Activated effector memory CD4-positive, alpha-beta T cell treated with Interleukin-2 at 50 U/mL for 16 hours (primary cell): ENCODE measurements around the gene SMAD7.
A peak's percentile ranks its signal among the peaks of the same experiment; 100 is the strongest.

Experiments
- DNase-seq: peaks from one replicate; pipeline ENCODE4 v3.0.0-alpha.2; 2020

SMAD7 gene

DNA sequence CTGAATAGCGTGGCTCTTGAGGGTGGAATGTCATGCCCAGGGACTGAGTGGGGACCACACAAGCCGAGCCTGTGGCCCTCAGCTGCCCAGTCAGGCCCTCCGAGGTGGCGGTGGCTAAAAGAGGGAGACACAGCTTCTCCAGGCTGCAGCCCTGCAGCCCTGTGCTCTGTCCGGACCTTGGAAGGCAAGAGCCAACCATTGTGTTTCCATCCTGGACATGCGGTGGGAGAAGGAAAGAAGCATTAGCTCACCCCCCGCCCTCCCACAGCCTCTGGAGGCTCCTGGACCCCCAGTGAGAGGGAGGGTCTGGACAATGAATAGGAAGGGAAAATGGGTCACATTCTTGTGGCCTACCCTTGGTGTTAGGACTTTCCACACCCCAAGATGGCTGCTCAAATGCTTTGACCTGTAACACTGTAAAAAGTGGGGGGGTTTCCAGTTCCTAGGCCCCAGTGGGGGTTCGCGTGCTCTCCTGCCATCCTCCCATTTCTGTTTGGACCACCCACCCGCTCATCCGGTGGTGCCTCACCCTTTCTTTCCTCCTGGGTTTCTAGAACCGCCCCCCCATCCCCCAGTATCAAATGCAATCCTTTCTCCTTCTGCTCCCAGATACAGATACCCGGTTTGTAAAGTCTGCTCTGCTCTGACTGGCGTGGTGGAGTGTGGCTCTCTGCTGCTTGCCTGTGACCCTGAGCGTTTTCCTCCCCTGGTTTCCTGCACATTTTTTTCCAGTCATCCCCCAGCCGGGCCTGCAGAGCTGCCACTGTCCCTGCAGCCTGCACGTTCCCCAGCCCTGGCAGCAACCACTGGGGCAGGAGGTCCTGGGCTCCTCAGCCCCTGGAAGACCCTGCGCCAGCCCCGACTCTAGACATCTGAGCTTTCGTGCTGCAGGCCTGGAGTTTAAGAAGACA lies 36.3 kb upstream of the SMAD7 start:
- DNase-seq, result no peak

DNA sequence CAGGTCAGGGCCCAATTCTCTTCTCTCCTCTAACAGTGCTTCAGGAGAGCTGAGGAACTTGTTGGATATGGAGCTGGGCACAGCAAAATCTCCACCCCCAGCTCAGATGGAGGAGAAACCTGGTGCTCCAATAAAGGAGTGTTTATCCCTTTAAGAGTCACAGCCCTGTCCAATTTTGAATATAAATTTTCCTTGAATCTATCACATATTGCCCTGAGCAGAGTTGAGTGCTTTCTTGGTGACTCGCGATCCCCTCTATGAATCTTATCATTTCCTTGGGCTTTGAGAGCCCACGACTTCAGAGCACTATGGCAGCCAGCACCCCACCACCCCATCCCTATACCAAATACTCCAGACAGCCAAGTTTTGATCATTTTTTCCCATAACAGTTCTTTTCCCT lies 34.4 kb upstream of the SMAD7 start:
- no peak for DNase-seq

DNA sequence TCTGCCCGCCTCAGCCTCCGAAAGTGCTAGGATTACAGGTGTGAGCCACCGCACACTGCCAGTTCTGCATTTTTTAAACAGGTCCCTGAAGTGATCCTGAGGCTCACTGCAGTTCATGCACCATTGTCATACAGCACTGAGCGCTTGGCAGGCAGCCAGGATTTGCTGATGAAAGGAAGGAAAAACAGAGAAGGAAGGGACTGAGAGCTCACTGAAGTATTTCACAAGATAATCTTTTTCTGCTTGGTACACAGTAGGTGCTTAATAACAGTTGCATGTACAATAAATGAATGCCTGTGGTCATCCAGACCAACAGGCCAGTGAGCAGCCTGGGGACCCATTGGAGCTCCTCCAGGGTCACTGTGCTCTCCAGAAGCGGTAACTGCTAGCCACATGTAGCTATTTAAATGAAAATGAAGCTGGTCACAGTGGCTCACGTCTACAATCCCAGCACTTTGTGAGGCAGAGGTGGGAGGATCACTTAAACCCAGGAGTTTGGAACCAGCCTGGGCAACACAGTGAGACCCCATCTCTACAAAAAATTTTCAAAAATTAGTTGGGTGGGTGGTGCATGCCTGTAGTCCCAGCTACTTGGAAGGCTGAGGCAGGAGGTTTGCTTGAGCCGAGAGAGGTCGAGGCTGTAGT lies 33.1 kb upstream of the SMAD7 start:
- DNase-seq, result no peak

DNA sequence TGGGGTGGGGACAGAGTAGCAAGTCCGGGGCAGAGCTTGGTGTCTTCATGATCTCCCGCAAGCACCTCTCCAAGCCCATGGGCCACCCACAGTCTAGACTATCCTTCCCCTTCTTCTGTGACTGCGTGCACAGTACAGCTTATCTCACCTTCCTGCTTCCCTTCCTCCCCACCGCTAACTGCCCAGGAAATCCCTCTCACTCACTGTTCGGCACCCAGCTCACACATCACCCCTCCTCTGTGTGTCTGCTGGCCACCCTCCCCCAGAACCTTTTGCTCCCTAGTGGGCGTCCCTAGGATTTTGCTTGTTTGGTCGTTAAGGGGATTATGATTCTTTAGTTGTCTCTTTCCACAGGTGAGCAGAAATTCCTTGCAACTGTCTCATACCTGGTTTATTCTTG lies 31.5 kb upstream of the SMAD7 start:
- no peak for DNase-seq

DNA sequence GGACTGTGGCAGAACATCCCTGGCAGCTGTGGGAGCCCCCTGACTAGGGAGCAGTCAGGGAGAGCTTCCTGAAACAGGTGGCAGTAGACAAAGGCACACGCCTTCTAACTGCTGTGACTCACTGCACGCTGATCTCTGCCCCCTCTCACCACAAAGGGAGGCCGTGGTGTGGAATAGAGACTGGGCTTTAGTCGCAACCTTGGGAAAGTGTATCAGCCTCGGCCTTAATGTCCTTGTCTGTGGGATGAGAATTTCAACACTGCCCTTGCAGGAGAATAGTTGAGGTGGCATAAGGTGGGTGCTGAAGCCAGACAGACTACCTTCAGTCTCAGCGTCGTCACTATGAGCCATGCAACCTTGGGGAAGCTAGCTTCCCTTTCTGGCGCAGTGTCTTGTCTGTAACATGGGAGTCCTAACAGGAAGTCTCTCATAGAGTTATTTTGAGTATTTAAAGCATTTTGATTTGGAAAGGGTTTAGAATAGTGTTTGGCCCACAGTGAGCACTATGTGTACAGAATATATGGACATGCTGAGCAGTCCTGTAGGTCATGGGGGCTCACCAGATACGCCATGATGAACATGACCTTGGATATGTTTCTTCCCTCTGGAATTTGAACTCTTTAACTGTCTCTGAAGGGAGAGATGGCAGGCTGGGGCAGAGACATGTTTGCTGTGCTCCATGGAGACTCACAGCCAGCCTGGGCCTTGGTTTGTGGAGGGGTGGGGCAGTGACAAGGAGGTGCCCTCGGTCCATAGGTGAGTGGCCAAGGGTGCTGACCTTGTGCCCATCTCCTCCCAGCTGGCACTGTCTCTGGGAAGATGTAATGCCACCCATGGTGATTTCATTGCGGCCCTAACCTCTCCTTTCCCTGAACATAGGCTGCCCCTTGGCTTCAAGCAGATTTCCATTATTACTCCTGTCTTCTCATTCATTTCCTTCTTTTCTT lies 29.5 kb upstream of the SMAD7 start:
- DNase-seq, result no peak

DNA sequence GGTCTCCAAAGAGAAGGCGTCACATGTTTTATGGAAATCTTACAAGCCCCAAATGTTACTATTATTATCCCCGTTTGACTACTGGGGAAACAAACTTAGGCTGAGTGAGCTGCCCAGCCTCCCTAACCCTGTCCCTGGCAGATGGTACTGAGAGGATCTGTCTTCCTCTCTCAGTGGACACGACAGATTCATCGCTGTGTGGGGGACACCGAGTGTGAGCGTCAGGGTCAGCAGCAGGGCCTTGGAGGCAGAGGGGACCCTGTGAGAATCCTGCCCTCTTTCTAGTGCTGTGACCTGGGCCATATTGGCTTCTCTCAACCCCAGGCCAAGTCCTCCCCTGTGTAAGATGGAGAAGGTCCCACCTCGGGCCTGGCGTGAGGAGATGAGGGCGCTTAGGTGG lies 27.1 kb upstream of the SMAD7 start:
- DNase-seq, result no peak

DNA sequence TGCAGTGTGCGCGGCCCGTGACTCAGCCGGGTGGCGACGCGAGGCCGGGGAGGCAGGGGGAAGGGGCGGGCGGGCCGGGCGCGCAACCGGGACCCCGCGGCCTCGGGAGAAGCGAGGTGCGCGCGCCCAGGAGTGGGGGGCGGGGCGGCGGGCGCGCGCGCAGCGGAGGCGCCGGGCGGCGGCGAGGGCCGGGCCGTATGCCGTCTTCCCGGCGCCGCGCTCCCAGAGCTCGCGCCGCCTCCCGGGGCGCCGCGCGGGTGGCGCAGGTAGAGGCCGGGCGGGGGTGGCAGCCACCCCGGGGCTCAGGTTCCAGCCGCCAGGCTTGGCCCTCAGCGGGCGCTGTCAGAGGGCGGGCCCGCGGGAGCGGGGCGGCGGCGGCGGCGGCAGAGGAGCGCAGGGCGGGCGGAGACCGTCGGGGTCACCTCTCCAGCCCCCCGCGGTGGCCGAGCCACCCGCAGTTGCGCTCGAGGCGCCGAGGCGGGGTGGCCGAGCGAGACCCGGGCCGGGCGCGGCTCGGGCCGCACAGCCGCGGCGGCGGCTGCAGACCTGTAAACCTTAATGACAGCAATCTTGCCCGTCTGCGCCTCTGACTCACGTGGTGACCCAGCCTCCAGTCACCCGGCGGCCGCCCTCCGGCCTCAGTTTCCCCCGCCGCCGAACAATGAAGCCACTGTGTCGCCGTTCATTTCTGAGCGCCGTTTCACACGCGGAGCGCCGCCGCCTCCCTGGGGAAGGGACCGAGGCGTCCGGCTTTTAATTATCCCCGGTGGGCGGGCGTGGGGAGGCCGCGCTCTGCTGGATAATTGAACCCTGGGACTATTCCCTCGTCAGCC lies 25.3 kb upstream of the SMAD7 start:
- peak; percentile 40 for DNase-seq

DNA sequence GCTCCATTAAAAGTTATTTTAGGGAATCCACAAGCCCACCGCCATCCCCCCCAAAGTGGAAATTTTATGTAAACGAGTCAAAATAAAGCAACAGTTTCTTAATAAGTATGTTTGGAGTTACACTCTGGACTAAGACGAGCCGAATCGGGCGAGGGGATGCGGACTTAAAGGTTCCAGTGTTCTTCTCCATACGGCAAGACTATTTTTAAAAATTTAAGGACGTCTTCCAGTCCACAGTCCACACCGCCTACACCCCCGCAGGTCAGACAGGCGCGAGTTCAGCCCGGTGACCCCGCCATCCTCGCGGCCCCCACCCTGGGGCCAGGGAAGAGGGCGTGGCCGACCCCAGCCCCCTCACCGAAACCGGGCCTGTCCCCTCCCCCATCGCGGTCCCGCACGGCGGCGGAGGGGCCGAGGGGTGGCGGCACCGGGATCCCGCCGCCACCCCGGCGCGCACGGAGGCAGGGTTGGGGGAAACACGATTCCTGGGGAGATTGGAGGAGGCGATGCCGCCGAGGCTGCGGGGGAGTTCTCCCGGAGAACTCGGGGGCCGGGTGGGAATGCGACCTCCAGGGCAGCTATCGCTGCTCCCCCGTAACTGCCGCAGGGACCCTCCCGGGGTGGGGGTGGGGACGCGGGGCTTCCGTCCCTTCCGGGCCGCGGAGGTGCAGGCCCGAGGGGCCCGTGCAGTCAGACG lies 24.5 kb upstream of the SMAD7 start:
- no peak for DNase-seq

DNA sequence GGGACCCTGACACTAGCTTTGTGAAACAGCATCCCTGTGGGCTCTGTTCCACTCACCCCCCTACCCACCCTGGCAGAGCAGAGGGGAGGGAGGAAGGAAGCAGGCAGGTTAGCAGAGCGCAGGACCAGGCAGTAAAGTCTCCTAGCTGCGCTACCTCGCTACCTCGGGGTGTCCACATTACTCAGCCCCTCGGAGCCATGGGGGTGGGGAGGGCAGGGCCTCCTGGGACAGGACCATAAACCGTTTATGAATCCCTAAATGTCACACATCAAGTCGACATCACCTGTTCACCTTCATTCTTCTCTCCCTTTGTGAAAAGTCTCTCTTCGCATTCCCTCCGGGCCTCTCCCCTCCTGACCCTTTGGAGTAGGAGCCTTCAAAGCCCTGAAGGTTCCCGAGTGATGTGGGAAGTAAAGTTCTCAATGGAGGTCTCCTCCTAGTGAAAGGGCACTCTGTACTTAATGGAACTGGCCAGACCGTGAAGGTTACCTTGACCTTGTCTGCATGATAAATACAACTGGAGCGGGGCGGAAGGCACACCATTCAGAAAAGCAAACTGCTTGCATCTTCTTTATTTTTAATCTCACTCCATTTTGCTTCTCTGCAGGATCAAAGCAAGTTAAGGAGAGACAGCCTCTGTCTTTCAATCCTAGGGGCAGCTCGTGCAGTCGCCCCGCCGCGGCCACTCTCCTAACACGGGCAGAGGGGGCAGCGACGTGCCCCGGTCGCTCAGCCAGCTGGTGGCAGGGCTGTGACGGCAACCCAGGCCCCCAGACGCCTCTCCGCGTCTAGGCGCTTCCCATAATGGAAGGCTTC lies 23.7 kb upstream of the SMAD7 start:
- no peak for DNase-seq

DNA sequence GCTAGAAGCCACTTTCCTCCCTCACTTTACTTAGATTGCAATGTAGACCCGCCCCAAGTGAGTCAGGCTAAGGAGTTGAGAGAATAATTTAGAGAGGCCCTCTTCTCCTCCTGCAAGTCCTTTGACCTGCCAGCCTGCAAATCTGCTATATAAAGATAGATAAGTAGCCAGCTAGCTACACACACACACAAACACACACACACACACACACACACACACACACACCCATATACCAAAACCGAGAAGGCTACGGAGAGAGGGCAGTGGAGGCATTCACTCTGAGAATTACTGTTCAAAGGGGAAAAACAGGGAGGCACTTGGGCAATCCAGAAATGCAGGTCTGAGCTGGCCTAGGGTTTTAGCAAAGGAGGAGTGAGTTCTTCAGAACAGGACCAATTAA lies 23.0 kb upstream of the SMAD7 start:
- no peak for DNase-seq

DNA sequence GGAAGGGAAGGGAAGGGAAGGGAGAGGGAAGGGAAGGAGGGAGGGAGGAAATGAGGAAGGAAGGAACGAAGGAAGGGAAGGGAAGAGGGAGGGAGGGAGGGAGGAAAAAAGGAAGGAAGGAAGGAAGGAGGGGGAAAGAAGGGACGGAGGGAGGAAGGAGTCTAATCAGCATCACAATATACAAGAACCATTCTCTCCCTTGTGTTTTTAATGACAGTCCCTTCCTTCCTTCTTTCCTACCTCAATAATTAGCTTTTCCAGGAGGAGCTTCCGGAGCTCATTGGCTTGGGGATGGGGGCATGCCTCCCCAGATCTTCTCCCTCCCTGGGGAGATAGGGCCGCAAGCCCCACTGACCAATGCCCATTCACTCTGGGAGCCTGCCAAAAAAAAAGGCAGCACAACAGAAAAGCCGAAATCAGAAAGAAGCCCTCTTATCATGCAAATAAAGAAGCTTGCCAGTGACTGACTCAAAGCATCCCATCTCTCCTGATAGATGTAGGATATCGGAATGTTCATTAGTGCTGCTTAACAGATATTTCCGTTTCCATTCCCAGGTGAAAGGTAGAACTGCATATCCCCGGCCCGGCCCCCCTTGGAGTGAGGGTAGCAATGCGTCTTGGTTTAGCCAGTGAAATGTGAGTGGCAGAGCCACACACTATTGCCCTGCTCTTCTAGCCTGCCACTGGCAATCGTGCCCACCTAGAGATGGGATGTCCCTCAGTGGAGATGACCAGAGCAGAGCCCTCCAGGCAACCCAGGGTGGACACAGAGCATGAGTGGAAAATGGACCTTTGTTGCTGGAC lies 17.8 kb upstream of the SMAD7 start:
- no peak for DNase-seq

DNA sequence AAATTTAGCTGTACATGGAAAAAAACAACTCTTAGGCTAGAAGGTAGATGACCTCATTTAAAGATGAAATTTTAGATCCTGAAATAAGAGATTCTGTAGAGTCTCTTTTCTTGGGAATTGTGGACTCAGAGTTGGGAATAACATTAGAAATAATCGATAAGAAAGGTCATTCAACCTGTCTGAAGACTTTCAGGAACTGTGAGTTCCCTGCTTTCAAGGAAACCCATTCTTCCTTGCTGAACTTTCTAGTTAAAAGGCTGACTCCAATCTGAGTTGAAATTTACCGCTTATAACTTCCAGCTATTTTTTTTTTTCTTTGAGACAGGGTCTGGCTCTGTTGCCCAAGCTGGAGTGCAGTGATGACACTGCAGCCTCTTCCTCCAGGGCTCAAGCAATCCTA lies 16.8 kb upstream of the SMAD7 start:
- DNase-seq, result no peak

DNA sequence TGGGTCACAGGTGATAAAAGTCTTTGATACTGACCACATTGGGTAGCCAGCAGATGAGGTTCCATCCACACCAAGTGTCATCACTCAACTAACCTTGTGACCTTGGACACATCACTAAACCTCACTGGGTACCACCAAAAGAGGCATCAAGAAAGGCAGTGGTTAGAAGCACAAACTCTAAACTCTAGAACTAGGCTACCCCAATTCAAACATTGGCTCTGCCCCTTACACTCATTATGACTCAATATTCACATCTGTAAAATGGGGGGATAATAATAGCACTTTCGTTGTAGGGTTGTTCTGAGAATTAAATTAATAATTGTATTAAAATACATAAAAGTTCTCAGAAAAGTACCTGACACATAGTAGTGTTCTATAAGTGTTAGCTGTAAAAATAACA lies 15.8 kb upstream of the SMAD7 start:
- DNase-seq, result no peak

DNA sequence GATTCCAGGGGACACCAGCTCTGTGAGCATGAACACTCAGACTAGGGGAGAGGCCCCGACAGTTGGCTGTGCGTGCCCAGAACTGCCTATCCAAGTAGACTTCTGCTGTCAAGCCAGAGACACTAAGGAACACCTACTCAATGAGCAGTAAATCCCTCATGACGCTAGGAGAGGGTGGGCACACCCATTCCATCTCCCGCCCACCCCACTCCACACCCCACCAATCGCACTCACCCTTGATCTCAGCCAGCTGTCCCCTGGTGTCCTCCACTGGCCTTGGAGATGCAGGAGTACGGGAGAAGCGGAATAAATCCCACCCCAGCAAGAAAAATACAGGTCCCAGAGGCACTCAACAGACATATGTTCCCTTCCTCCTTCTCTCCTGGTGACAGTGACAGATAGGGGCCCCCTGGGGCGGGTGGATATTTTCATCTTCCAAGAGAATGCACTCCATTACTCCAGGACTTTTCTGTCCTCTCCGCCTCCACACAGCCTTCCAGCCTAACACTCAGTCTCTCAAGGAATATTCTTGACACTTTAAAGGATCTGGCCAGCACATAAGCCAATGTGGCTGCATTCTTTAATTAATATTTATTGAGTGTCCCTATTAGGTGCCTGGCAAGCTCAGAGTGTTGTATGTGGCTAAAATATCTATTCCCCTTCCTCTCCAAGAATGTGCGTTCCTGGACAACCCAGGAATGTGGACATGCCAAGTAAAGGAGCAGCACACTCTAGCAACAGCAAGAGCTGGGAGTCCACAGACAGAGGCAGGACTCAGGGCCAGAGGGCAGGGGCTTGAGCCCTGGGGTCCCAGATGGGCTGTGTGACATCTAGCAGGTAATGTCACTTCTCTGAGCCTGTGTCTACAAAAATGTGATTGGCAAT lies 13.1 kb upstream of the SMAD7 start:
- no peak for DNase-seq

DNA sequence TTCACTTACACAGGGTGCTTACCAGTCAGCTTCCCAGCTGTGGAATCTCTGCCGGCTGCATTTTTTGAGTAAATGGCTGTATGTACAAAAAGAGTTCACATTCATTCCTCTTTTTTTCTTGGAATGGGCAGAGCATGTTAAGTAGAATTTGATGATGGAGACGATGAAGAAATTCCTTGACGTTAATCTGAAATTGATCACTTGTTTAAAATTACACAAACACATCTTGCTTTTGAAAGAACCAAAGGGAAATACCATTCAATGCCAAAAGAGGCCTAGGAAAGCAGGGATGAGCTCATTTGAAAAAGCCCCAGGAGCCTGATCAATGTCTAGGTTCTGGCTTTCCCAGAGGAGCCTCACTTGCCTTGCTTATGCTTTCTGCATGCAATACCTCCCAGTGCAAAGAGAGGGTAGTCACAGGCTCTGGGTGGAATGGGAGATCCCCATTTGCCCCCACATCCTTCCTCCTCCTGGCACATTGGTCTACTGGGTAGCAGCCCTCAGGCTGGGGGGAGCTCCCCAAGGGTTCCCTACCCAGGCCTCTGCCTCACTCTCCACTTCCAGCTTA lies 12.3 kb upstream of the SMAD7 start:
- DNase-seq, result no peak

DNA sequence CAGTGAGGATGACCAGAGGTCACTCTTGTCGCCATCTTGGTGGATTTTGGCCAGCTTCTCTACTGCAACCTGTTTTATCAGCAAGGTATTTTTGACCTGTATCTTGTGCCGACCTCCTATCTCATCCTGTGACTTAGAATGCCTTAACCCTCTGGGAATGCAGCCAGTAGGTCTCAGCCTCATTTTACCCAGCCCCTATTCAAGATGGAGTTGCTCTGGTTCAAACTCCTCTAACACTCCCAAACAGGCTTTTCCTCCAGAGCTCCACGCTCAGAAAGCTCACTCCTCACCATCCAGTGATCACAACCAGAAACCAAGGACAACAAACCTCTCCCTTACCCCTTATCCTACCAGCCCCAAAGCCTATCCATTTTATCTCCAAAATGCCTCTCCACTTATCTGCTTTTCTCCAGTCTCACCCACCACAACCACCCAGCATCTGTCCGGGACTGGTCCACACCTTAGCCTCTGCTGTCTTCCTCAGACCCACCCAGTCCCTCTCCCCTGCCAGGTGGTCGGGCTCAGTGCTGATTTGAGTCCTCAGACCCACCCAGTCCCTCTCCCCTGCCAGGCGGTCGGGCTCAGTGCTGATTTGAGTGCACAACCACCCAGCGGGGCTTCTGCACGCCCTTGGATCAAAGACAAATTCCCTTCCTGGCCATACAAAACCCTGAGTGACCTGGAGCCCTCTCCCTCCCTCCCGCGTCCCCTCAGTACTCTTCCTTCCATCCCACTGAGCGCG lies 11.7 kb upstream of the SMAD7 start:
- DNase-seq, result no peak

DNA sequence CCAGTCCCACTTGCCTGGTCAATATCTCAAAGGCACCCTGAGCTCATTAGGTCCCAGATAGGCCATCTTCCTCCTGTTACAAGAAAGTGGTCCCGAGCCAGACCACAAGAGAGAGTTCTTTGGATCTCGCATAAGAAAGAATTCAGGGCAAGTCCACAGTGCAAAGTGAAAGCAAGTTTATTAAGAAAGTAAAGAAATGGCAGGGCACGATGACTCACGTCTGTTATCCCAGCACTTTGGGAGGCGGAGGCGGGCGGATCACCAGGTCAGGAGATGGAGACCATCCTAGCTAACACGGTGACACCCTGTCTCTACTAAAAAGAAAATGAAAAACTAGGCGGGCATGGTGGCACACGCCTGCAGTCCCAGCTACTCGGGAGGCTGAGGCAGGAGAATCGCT lies 10.8 kb upstream of the SMAD7 start:
- no peak for DNase-seq
